Calu3 (cell line): Measurements from ENCODE around the gene TRIM4. TPM values are rescaled to one million over a fixed set of nuclear protein-coding genes. Genes with fewer than 3 reads are reported as not detected.

Source experiments
- BruUV-seq: library from RNA; stranded (reverse); fragments of 400-500 nt; replicated peaks from 2 replicates; lab custom pipeline; 2021; lab: Mats Ljungman, UMichigan
- CTCF ChIA-PET: fragments of 300-600 bp; sonication (Branson Sonifier 250); formaldehyde crosslinking; loops from one replicate; lab custom pipeline; 2022; ENCODE audit warnings: antibody characterized with exemption; lab: Charles Lee
- DNase-seq: peaks from one replicate; pipeline ENCODE4 v3.0.0; 2022
- H3K27ac Mint-ChIP-seq: one replicate; pipeline ENCODE4 v1.8.0; 2022; ENCODE audit warnings: mixed read lengths; ENCODE audit not compliant: unreplicated experiment
- H3K27me3 Mint-ChIP-seq: one replicate; pipeline ENCODE4 v1.8.0; 2022; ENCODE audit warnings: mixed read lengths; ENCODE audit not compliant: unreplicated experiment
- H3K36me3 Mint-ChIP-seq: one replicate; pipeline ENCODE4 v1.8.0; 2022; ENCODE audit warnings: mild to moderate bottlenecking, moderate library complexity, mixed read lengths; ENCODE audit not compliant: insufficient read depth, unreplicated experiment
- H3K4me1 Mint-ChIP-seq: one replicate; pipeline ENCODE4 v1.8.0; 2022; ENCODE audit warnings: mild to moderate bottlenecking, low read depth, mixed read lengths; ENCODE audit not compliant: unreplicated experiment
- H3K4me3 Mint-ChIP-seq: one replicate; pipeline ENCODE4 v1.8.0; 2022; ENCODE audit warnings: mild to moderate bottlenecking, low read depth, moderate library complexity, mixed read lengths; ENCODE audit not compliant: unreplicated experiment
- H3K9me3 Mint-ChIP-seq: one replicate; pipeline ENCODE4 v1.8.0; 2022; ENCODE audit warnings: low read depth, mixed read lengths; ENCODE audit not compliant: unreplicated experiment
- intact Hi-C: fragments of 100-400 bp; cut with micrococcal nuclease; formaldehyde crosslinking; loops from one replicate; pipeline ENCODE4 v1.10.0; 2022; ENCODE audit not compliant: unreplicated experiment
- total RNA-seq: library from RNA; stranded (reverse); gene quantifications from 2 replicates; pipeline ENCODE4 v1.2.3, GENCODE V29; 2022
- TF ChIP-seq, protein P1 (sequence below): fragments of 200-600 bp; IDR thresholded peaks from one replicate; pipeline ENCODE4 v1.8.0; 2022; ENCODE audit warnings: antibody characterized with exemption; ENCODE audit not compliant: unreplicated experiment

The TRIM4 gene
- total RNA-seq, 1 experiment from 2014 or later: 16.9 TPM

- H3K9me3 Mint-ChIP-seq: no peaks in the 10 kb centered on the region
- no TSS peak for BruUV-seq
- no peaks in the 10 kb centered on the region for H3K36me3 Mint-ChIP-seq
- intact Hi-C loops: no loop called here
- CTCF ChIA-PET: no interaction called here
- H3K4me3 Mint-ChIP-seq: no peak overlapping the region
- DNase-seq: no peak
- H3K27ac Mint-ChIP-seq: no peak overlapping the region
- H3K4me1 Mint-ChIP-seq: peaks cover 9% of the 10 kb centered on the region
- TF ChIP-seq, protein P1, sequence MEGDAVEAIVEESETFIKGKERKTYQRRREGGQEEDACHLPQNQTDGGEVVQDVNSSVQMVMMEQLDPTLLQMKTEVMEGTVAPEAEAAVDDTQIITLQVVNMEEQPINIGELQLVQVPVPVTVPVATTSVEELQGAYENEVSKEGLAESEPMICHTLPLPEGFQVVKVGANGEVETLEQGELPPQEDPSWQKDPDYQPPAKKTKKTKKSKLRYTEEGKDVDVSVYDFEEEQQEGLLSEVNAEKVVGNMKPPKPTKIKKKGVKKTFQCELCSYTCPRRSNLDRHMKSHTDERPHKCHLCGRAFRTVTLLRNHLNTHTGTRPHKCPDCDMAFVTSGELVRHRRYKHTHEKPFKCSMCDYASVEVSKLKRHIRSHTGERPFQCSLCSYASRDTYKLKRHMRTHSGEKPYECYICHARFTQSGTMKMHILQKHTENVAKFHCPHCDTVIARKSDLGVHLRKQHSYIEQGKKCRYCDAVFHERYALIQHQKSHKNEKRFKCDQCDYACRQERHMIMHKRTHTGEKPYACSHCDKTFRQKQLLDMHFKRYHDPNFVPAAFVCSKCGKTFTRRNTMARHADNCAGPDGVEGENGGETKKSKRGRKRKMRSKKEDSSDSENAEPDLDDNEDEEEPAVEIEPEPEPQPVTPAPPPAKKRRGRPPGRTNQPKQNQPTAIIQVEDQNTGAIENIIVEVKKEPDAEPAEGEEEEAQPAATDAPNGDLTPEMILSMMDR: no peak
- no peaks in the 10 kb centered on the region for H3K27me3 Mint-ChIP-seq
Observed at GRCh38 chr7:99863847-99864440, 55.4 kb downstream of the TRIM4 start.

GRCh38 chr7:99860281-99861127 lies 58.8 kb downstream of the TRIM4 start:
- BruUV-seq: no TSS peak
- CTCF ChIA-PET: no interaction called here
- intact Hi-C loops: no loop called here
- TF ChIP-seq, protein P1: no peak
- no peak overlapping the region for H3K4me3 Mint-ChIP-seq
- H3K4me1 Mint-ChIP-seq: peaks cover 9% of the 10 kb centered on the region
- H3K27me3 Mint-ChIP-seq: no peaks in the 10 kb centered on the region
- H3K27ac Mint-ChIP-seq: peak overlapping the region; percentile 12
- no peaks in the 10 kb centered on the region for H3K9me3 Mint-ChIP-seq
- DNase-seq: peak; percentile 50
- no peaks in the 10 kb centered on the region for H3K36me3 Mint-ChIP-seq

- no peaks in the 10 kb centered on the region for H3K9me3 Mint-ChIP-seq
- H3K36me3 Mint-ChIP-seq: no peaks in the 10 kb centered on the region
- no peaks in the 10 kb centered on the region for H3K27me3 Mint-ChIP-seq
Observed at GRCh38 chr7:99855236-99855635, 64.1 kb downstream of the TRIM4 start.

DNA sequence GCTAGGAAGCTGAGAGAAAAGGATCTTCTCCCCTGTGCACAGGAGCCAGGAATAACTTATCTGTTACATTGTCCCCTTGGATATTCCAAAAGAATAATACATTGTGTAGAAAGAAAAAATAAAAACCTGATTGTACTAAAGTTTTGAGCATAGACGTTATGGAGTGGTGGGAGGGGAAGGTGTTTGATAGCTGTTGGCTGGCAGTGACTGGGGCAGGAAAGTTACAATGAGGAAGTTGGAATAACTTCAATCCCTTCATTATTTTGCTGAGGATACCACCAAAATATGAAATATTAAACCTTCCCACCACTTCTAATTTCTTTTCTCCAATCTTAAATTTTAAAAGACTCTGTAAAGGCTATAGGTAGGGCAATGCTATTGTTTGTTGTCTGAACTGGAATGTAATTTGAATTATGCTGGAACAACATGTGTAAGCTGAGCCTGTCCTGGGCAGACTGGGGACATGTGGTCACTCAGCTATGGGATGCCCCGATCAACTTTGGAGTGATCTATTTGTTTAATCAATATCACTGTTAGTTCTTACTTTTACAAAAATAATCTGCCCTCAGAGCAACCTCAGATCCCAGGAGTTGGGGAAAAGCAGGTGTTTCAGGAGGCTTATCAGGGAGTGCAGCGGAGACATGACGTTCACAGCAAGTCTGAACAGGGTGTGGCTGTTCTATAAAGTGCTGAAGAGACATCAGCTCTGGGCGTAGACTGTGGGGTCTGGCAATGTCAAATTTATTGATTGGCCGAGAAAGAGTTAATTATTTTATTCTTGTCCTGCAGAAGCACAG lies 70.7 kb downstream of the TRIM4 start:
- no peaks in the 10 kb centered on the region for H3K9me3 Mint-ChIP-seq
- H3K36me3 Mint-ChIP-seq: no peaks in the 10 kb centered on the region
- DNase-seq: no peak
- H3K27me3 Mint-ChIP-seq: no peaks in the 10 kb centered on the region
- no peaks in the 10 kb centered on the region for H3K4me1 Mint-ChIP-seq
- intact Hi-C loops: no loop called here
- TF ChIP-seq, protein P1: no peak
- H3K27ac Mint-ChIP-seq: no peak overlapping the region
- no TSS peak for BruUV-seq
- CTCF ChIA-PET: no interaction called here
- H3K4me3 Mint-ChIP-seq: no peak overlapping the region

More at GRCh38 chr7:99855236-99855635, 64.1 kb downstream of the TRIM4 start:
- CTCF ChIA-PET: no interaction called here
- Mint-ChIP-seq H3K27ac (no peak overlapping the region), H3K4me1 (peaks cover 7% of the 10 kb centered on the region), H3K4me3 (no peak overlapping the region)
- BruUV-seq: no TSS peak
- DNase-seq: no peak
- TF ChIP-seq, protein P1: no peak
- intact Hi-C loops: no loop called here
